ENCODE measurements around the gene FER1L5.

FER1L5 gene

DNA sequence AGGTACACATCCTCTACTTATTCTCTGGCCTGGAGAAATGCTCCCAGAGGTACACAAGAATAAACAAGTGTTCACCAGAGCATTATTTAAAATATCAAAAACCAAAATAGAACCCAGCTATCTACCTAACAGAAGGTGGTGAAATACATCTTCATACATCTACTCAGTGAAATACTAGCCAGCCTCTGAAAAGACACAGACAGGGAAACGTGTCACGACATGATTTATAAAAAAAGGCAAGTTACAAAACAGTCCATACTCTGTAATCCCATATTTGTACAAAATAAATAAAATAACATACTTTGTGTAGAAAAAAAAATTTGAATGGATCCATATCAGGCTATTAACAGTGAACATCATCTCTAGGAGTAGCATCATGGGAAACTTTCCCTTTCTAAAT, 42.6 kb upstream of the FER1L5 start:
- TF ChIP-seq, protein P1, sequence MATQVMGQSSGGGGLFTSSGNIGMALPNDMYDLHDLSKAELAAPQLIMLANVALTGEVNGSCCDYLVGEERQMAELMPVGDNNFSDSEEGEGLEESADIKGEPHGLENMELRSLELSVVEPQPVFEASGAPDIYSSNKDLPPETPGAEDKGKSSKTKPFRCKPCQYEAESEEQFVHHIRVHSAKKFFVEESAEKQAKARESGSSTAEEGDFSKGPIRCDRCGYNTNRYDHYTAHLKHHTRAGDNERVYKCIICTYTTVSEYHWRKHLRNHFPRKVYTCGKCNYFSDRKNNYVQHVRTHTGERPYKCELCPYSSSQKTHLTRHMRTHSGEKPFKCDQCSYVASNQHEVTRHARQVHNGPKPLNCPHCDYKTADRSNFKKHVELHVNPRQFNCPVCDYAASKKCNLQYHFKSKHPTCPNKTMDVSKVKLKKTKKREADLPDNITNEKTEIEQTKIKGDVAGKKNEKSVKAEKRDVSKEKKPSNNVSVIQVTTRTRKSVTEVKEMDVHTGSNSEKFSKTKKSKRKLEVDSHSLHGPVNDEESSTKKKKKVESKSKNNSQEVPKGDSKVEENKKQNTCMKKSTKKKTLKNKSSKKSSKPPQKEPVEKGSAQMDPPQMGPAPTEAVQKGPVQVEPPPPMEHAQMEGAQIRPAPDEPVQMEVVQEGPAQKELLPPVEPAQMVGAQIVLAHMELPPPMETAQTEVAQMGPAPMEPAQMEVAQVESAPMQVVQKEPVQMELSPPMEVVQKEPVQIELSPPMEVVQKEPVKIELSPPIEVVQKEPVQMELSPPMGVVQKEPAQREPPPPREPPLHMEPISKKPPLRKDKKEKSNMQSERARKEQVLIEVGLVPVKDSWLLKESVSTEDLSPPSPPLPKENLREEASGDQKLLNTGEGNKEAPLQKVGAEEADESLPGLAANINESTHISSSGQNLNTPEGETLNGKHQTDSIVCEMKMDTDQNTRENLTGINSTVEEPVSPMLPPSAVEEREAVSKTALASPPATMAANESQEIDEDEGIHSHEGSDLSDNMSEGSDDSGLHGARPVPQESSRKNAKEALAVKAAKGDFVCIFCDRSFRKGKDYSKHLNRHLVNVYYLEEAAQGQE (IDR thresholded peaks at IDR 0.05; ENCODE audit: low read depth), result no peak
- no peak for TF ChIP-seq FOXM1 (IDR thresholded peaks at IDR 0.05; ENCODE audit: borderline replicate concordance, low read depth)
- TF ChIP-seq CREB1 (IDR thresholded peaks at IDR 0.05; ENCODE audit: low read depth), result no peak
- no peak for TF ChIP-seq TCF12 (IDR thresholded peaks at IDR 0.05; ENCODE audit: low read depth)
- TF ChIP-seq, protein P2, sequence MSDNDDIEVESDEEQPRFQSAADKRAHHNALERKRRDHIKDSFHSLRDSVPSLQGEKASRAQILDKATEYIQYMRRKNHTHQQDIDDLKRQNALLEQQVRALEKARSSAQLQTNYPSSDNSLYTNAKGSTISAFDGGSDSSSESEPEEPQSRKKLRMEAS (IDR thresholded peaks at IDR 0.05), result no peak
- TF ChIP-seq EGR1 (IDR thresholded peaks at IDR 0.05), result no peak
- no peak for TF ChIP-seq CEBPB (IDR thresholded peaks at IDR 0.05)
- no peak for TF ChIP-seq ZBTB7A (IDR thresholded peaks at IDR 0.05; ENCODE audit: low read depth)
- no peak for TF ChIP-seq NFIC (IDR thresholded peaks at IDR 0.05)
- no peak for TF ChIP-seq TAF1 (IDR thresholded peaks at IDR 0.05; ENCODE audit: low read depth)
- TF ChIP-seq YY1 (IDR thresholded peaks at IDR 0.05; ENCODE audit: low read depth), result no peak
- TF ChIP-seq, protein P3, sequence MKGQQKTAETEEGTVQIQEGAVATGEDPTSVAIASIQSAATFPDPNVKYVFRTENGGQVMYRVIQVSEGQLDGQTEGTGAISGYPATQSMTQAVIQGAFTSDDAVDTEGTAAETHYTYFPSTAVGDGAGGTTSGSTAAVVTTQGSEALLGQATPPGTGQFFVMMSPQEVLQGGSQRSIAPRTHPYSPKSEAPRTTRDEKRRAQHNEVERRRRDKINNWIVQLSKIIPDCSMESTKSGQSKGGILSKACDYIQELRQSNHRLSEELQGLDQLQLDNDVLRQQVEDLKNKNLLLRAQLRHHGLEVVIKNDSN (IDR thresholded peaks at IDR 0.05), result no peak
- no peak for TF ChIP-seq RAD21 (IDR thresholded peaks at IDR 0.05; ENCODE audit: low read depth)
- TF ChIP-seq EP300 (IDR thresholded peaks at IDR 0.05; ENCODE audit: borderline replicate concordance), result no peak
- no peak for TF ChIP-seq TEAD4 (IDR thresholded peaks at IDR 0.05)

DNA sequence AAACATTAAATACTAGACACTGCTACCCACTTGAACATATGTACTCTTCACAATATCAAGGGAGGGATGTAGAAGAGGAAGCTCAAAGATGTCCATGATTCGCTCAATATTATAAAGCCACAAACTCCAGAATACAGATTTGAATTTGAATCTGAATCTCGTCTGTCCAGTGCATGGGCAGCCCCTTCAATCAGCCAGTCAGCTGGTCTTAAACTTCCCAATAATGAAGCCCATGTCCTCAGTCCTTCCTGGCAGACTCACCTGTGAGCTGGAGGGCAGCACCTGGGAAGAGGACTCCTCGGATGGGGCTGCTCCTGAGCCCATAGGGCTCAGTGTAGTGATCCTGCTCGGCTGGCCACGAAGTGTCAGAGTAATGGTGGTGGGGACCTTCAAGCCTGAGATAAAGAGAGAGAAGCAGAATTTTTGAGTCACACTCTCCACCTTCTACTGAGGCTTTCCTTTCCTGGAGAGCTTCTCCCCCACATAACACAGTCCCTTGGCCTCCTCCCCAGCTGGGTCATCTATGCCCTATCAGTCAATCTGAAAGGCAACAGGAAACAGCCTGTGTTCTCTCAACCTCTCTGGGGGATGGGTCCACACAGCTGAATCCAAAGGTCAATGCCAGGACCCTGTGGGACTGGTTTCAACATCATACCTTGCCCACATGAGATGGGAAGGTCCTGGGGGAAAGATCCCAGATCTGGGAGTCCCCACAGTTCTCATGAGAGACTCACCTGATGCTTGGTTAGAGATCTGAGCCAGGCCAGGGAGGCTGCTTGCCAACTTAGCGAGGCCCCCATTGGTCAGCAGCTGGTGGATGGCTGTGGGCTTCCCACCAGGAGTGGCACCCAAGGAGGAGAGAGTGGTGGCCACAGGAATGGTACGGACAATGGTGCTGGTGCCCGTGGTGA, 40.9 kb upstream of the FER1L5 start:
- TF ChIP-seq, protein P1 (IDR thresholded peaks at IDR 0.05; ENCODE audit: low read depth), result no peak
- TF ChIP-seq EGR1 (IDR thresholded peaks at IDR 0.05), result no peak
- TF ChIP-seq, protein P3 (IDR thresholded peaks at IDR 0.05), result no peak
- TF ChIP-seq TEAD4 (IDR thresholded peaks at IDR 0.05), result no peak
- TF ChIP-seq, protein P2 (IDR thresholded peaks at IDR 0.05), result no peak
- TF ChIP-seq TAF1 (IDR thresholded peaks at IDR 0.05; ENCODE audit: low read depth), result no peak
- TF ChIP-seq CREB1 (IDR thresholded peaks at IDR 0.05; ENCODE audit: low read depth), result no peak
- no peak for TF ChIP-seq EP300 (IDR thresholded peaks at IDR 0.05; ENCODE audit: borderline replicate concordance)

DNA sequence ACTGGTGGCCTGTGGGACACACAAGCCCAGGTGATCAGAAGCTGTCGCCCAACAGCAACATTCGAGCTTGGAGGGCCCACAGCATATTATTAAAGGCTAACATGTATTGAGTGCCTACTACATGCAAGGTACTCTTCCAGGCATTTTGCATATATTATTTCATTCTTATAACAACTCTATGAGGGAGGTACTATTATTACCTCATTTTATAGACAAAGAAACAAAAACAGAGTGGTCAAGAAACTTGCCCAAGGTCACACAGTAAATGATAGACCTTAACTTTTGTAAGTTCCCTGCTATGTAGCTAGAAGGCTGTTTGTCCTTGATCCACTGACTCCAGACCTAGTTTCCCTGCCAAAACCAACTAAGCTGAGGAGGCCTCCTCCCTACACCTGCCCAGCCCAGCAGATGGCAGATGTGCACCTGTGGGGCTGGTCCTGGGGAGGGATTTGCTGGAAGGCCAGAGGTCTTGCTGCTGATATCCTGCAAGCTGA, 40.2 kb upstream of the FER1L5 start:
- TF ChIP-seq, protein P1 (IDR thresholded peaks at IDR 0.05; ENCODE audit: low read depth), result no peak
- TF ChIP-seq RAD21 (IDR thresholded peaks at IDR 0.05; ENCODE audit: low read depth), result peak; percentile 32; the same call in 1 of the 2 replicates

DNA sequence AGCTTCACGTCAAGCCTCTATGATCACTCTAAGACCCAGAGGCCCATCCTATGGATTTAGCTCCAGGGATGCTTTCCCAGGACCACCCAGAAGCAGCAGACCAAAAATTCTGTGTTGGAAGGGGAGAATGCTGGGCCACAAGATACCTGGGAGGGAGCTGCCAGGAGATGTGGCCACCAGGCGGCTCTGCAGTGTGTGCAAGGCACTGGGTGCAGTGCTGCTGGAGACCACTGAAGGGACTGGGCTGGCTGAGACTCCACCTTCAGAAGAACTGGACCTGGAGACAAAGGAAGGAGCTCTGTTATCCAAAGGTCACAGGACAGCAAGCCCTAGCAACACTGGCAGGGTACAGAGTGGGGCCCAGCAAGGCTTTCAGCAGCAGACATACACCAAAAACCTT, 38.5 kb upstream of the FER1L5 start:
- TF ChIP-seq FOXM1 (IDR thresholded peaks at IDR 0.05; ENCODE audit: borderline replicate concordance, low read depth) (no peak), ZBTB7A (IDR thresholded peaks at IDR 0.05; ENCODE audit: low read depth) (no peak), EP300 (IDR thresholded peaks at IDR 0.05; ENCODE audit: borderline replicate concordance) (no peak), TCF12 (IDR thresholded peaks at IDR 0.05; ENCODE audit: low read depth) (no peak), TEAD4 (IDR thresholded peaks at IDR 0.05) (no peak), NFIC (IDR thresholded peaks at IDR 0.05) (no peak), YY1 (IDR thresholded peaks at IDR 0.05; ENCODE audit: low read depth) (no peak), RAD21 (IDR thresholded peaks at IDR 0.05; ENCODE audit: low read depth) (no peak), CREB1 (IDR thresholded peaks at IDR 0.05; ENCODE audit: low read depth) (no peak), TAF1 (IDR thresholded peaks at IDR 0.05; ENCODE audit: low read depth) (no peak), CEBPB (IDR thresholded peaks at IDR 0.05) (no peak), EGR1 (IDR thresholded peaks at IDR 0.05) (no peak)
- TF ChIP-seq, protein P3 (IDR thresholded peaks at IDR 0.05), result no peak
- TF ChIP-seq, protein P2 (IDR thresholded peaks at IDR 0.05), result no peak
- TF ChIP-seq, protein P1 (IDR thresholded peaks at IDR 0.05; ENCODE audit: low read depth), result no peak
